Posterior cingulate gyrus (tissue), 11 donors: ENCODE measurements around the gene RHOB.
"Not testable (repeated sequence)": the region's sequence is repeated elsewhere in the genome, so short reads cannot be mapped to it uniquely, and the experiment has no call there.

Source experiments
- DNase-seq, 10 donors: peaks; one replicate each; pipeline versions ENCODE4 v3.0.0 to v3.0.0-alpha.2; 2020 to 2021; ENCODE audit warnings: mixed read lengths in 3 of 10
- intact Hi-C: fragments of 100-400 bp; cut with DNase I; formaldehyde crosslinking; loops from one replicate; pipeline ENCODE4 v1.15.1; 2023

Gene RHOB

DNA sequence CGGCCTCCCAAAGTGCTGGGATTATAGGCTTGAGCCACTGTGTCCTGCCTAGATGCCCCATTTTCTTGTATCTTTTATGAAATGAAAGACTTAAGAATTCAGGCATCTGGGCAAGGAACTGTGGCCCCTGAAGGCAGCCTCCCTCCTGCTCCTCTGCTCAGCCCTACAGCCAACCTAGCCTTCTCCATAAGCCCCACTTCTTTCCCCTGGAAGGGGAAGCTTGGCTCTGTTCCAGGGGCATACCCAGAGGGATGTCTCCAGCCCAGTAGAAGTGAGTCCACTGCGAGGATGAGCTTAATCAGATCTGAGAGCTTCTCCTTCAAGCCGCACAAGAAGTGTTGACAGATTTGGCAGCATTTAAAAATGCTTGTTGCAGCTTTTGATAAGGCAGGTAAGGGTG lies 39.7 kb downstream of the RHOB start:
- intact Hi-C loops, result no loop called here
- no peak for DNase-seq

DNA sequence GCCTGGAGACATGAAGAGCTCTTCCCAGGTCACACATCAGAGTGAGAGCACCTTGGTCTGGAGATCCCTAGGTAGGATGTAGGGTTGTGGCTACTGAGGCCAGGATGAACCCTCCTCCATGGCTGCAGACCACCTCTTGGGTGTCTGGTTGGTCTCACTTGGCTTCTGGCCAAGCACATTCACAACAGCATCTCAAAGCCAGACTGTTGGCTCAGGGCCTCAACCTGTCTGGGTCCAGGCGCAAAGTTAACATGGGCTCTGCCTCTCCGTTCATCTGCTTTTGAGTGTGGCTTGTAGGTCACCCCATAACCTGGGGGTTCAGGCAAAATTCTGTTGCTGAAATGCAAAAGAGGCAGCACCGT lies 40.1 kb downstream of the RHOB start:
- DNase-seq, result no peak
- intact Hi-C loops, result no loop called here

- intact Hi-C loops, result no loop called here
- peak in 1 of 10 donors; percentile 30 for DNase-seq
These were observed 40.7 kb downstream of the RHOB start for GRCh38 chr2:20487392-20488174.

GRCh38 chr2:20488201-20488641 lies 41.3 kb downstream of the RHOB start:
- DNase-seq, result peak in 2 of 10 donors; percentile 2 to 24
- intact Hi-C loops, result no loop called here

DNA sequence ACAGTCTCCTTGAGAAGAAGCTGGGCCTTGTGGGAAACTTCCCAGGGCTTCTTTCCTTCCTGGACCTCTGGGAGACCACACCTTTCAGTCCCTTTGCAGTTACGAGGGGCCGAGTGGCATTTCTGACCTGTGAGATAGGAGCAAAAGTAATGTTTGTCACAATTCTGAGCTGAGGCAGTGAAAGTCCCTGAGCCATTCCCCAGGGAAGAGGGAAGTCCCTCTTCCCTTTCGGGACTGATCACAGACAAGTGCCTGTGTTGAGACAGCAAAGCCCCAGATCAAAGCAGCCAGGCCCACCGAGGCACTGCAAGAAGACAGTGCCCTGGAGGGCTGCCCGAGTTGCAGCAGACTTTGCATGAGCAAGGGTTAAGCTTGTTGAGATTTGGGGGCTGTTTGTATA lies 41.9 kb downstream of the RHOB start:
- intact Hi-C loops, result no loop called here
- peak in 2 of 10 donors; percentile 11 to 24 for DNase-seq

DNA sequence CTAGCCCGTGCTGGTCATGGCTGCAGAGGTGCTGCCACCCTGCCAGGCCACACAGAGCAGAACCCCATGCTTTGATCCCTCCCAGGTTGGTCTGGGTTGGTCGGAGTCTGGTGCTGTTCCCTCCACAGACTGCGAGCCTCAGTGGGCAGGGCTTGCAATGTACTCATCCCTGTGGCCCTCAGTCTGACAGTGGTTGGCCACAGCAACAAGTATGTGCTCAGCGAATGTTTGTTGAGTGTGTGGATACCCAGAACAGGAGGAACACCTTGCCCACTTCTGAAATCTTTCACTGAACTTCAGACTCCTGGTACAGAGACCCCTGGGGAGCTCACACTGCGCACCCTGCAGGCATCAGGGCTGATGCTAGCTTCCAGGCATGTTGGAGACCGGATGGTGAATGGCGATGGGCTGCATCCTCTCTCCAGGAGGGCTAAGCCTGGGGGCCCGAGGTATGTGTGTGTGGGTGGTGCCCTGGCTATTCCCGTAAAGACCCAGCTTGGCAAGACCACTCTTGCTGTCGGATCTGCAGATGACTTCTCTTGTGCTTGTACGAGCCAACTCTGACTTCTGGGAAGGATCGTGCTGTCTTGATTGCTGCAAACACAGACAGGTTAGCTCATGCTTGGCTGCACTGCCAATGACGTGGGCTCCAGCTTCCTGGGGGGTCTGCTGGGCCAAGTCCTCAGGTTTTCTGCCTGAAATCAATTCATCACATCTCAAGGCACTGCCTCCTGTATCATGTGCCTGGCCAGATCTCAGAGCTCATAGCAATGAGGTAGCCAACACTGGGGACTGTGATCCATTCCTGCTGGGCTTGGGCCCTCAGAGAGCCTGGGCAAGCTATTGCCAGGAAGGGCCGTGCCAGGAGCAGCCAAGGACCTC lies 43.7 kb downstream of the RHOB start:
- peak in 2 of 10 donors; percentile 16 to 44 for DNase-seq
- intact Hi-C loops, result no loop called here

- intact Hi-C loops, result no loop called here
These were observed 45.1 kb downstream of the RHOB start for GRCh38 chr2:20491739-20492531.

GRCh38 chr2:20493095-20493494 lies 46.2 kb downstream of the RHOB start:
- DNase-seq, intact Hi-C loops: not testable (repeated sequence)

More at GRCh38 chr2:20491739-20492531, 45.1 kb downstream of the RHOB start:
- peak in 7 of 10 donors; percentile 17 to 88 (median 43) for DNase-seq

- intact Hi-C loops, result no loop called here
- DNase-seq, result no peak
These were observed 47.4 kb downstream of the RHOB start for GRCh38 chr2:20494241-20494640.

DNA sequence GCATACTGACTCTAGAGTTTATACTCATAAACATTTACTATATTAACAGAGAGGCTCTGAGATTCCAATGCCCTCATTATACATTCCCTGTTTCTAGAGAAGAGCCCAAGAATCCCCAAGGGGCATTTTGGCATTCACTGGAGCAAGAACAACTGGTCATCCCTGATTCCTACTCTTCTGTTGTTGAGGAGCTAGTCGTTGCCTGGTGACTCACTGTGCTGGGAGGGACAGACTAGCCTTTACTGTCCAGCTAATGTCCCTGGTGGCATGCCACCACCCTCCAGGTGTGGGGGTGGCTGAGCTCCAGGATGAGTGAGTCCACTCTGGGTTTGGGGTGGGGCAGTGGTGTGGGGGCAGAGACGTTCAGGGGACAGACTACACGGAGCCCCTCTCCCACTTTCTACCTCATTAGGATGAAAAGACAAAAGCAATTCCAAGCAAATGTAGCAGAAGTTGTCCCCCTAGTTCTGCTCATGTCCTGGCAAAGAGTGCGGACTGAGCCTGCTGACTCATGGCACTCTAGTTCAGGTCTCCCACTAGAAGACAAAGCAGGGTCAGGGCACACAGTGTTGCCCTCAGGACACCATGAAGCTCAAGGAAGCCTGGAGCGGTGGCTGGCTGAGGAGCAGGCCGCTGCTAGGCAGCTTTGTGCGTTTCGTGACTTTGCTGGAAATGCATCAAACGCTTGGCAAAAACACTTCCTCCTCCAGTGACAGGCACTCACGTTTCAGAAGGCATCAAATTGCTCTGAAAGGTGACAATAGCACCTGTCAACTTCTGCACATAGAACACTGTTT lies 49.4 kb downstream of the RHOB start:
- intact Hi-C loops, result no loop called here

DNA sequence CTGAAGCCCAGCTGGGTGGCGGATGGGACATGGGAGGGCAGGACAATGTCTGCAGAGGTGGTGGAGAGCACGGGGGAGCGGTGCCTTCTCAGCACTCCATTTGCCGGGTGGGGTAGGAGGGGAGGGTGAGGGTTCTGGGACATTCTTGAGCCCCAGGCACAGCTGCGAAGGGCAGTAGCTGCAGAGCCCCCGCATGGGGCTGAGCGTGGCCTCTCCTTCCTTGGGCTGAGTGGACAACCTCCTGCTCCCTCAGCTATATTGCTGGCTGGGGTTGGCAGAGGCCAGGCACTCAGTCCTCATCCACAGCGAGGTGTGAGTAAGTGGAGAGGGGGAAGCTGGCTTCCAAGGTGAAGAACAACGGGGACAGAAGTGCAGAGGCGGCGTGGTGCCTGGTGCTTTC lies 50.1 kb downstream of the RHOB start:
- intact Hi-C loops, result no loop called here
- DNase-seq, result peak in 1 of 10 donors; percentile 39

More for the DNA sequence above, 49.4 kb downstream of the RHOB start:
- DNase-seq, result no peak
